T-helper 1 cell (primary cell): ENCODE results near the gene PGLYRP3.
A peak's percentile ranks its signal among the peaks of the same experiment; 100 is the strongest.
"Not testable (repeated sequence)": the region's sequence is repeated elsewhere in the genome, so short reads cannot be mapped to it uniquely, and the experiment has no call there.

ENCODE experiments used
- DNase-seq, 5 donors: peaks; one replicate each; pipeline ENCODE4 v3.0.0-alpha.2; 2012 to 2020

The PGLYRP3 gene

GRCh38 chr1:153348511-153349362 lies 36.0 kb upstream of the PGLYRP3 start, which contains the start of gene PGLYRP4:
PGLYRP4 (minus strand) TSS chr1:153348841; CDS start chr1:153347932, 909 bp downstream.
- no peak for DNase-seq

GRCh38 chr1:153347856-153348255 lies 35.1 kb upstream of the PGLYRP3 start:
- no peak for DNase-seq

GRCh38 chr1:153347049-153347448 lies 34.3 kb upstream of the PGLYRP3 start:
- not testable (repeated sequence) for DNase-seq

- no peak for DNase-seq
Observed at GRCh38 chr1:153346077-153346723, 33.4 kb upstream of the PGLYRP3 start.

DNA sequence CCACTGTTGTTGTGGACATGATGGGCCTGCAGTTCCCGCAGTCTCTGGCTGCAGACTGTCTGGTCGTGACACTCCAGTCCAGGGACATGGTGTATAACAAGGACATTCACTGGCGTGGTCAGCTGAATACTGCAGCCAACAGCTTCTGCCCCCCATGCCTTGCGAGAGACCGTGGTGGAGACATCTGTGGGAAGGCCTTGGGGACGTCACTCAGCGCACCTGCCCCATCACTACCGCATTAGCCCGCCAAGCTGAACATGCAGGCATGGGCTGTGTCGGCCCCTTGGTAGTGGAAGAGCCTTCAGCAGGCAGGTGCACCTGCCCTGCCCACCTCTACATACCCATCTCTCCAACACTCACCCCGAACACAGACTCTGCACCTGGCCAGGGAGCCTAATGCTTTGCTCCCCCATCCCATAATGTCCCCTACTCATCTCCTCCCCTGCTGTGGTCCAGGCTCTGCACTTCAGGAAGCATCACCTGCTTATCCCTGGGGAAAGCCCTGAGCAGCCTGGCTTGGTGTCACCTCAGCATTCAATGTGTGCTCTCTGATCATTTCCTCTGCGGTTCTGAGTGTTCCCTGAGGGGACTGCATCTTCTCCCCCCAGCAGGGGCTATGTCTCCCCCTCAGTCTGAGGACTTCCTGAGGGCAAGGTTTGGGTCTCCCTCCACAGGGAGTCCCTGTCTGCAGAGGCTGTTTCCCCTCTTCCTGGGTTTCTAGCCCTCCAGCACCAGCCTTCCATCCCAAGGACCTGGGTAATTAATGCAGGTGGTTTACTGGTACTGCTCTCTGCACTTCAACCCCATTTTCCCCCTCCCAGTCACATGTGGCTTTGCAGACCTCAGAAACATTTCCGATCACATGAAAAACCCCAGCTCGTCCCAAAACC lies 32.7 kb upstream of the PGLYRP3 start:
- DNase-seq = no peak

DNA sequence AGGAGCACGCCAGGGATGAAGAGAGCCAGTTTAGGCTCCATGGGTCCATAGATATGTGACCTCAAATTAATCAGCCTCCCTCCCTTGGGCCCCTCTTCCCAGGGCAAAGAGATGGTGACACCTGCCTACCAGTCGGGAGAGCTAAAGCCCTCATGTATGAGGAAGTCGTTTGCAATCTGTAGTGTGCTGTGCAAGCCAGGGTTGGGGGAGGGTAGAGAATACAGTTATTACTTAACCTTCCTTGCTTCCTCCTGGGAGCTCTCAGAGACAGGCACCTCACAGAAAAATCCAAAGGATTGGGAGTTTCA lies 31.9 kb upstream of the PGLYRP3 start:
- no peak for DNase-seq

GRCh38 chr1:153343811-153344717 lies 31.3 kb upstream of the PGLYRP3 start:
- peak in 1 of 5 donors; percentile 33 for DNase-seq

- DNase-seq = no peak
Observed at GRCh38 chr1:153343040-153343681, 30.4 kb upstream of the PGLYRP3 start.

GRCh38 chr1:153342178-153342577 lies 29.4 kb upstream of the PGLYRP3 start:
- DNase-seq = no peak

- DNase-seq = no peak
Observed at GRCh38 chr1:153341431-153341934, 28.7 kb upstream of the PGLYRP3 start.

GRCh38 chr1:153340356-153340755 lies 27.6 kb upstream of the PGLYRP3 start:
- DNase-seq = no peak

DNA sequence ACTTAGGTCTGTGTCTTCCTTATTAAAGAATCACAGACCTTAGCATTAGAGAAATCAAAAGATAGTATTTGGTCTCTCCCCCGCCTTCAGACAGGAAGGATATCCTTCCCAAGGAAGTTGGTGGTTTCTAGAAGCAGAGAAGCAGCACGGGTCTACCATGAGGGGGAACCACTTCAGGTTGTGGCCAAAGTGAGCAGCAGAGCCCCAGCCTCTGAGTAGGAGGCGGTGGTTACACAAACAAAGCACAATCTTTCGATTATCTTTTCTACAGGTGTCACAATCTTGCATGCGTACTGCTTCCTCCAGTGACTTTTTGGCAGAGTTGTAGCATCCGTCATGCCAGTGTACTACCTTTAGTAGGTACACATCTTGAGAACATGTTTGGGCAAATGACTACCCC lies 27.1 kb upstream of the PGLYRP3 start:
- DNase-seq = no peak

DNA sequence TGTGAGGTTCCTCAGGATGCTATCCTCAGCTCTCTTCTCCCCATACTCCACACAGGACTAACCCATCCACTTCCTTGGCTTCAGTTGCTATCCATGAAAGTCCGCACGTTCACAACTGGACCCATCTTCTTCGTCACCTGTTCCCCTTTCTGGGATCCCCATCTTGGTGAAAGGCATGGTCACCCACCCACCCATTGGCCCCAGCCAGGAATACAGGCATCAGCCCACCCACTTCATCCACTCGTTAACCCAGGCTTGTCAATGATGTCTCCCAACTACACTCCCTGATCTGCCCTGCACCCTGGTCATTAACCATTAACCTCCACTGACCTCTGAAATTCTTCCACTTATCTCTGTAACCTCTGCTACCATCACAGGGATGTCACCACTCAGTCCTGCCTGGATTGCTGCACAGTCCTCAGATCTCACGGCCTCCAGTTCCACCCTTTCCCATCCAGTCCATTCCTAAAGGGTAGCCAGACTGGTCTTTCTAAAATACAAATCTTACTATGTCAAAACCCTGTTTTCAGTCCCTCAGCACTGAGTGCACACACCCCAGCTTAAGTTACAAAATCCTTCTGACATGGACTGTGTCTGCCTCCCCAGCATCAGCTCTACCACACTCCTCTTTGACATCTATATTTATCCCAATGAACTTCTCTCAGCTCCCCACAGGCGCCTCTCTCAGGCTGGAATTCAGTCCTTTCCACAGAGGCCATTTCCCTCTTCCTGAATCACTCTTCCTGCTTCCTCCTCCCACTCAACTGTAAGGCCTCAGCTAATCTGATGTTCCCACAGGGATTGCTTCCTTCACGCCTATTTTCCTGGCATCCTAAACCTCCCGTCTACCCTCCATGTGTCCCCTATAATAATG lies 25.5 kb upstream of the PGLYRP3 start:
- no peak for DNase-seq

GRCh38 chr1:153336650-153337049 lies 23.9 kb upstream of the PGLYRP3 start:
- DNase-seq = no peak

- no peak for DNase-seq
Observed at GRCh38 chr1:153333902-153334301, 21.1 kb upstream of the PGLYRP3 start.

GRCh38 chr1:153324912-153325311 lies 12.2 kb upstream of the PGLYRP3 start:
- no peak for DNase-seq

DNA sequence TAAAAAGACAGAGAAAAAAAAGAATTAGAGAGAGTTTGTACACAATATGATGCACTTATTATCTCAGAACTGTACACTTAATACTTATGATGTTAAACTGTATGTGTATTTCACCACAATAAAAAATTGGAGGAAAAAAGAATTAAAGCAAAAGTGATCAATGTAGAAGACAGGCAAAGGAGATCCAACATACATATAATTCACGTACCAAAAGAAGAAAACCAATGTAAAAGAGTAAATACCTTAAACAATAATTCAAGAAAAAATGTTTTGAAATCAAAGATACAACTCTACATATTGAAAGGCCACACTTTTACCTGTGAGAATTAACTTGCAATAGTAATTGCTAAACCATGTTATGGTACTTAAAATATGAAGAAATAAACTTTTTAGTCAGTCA lies 9.8 kb upstream of the PGLYRP3 start:
- no peak for DNase-seq

DNA sequence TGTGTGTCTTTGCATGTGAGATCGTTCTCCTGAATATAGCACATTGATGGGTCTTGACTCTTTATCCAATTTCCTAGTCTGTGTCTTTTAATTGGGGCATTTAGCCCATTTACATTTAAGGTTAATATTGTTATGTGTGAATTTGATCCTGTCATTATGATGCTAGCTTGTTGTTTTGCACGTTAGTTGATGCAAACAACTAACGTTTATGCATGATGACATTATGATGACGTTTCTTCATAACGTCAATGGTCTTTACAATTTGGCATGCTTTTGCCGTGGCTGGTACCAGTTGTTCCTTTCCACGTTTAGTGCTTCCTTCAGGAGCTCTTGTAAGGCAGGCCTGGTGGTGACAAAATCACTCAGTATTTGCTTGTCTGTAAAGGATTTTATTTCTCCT lies 5.4 kb upstream of the PGLYRP3 start:
- not testable (repeated sequence) for DNase-seq

GRCh38 chr1:153316013-153316412 lies 3.3 kb upstream of the PGLYRP3 start:
- DNase-seq = not testable (repeated sequence)

- DNase-seq = not testable (repeated sequence)
Observed at GRCh38 chr1:153314388-153314787, 1.6 kb upstream of the PGLYRP3 start.
